HCEC 1CT (cell line): ENCODE results near the gene HESX1.

ENCODE experiments used
- DNase-seq: peaks from one replicate; pipeline ENCODE4 v3.0.0-alpha.2; 2017

HESX1 gene

DNA sequence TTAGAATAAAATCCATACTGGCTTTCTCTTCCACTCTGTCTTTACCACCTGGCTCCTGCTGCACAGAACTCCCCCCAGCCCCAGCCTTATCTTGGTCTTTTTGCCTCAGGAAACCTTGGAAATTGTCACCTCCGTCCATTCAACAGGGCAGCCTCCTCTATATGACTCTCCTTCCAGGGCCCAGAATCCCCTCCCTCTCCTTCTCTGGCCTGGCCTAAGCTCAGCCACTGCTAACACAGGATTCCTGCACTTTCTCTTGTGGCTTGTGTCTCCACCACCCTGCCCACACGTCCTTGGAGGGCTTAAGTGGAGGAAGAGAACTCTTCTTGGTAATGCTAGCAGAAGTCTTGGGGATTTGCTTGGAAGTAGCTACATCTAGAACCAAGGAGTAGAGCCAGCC is 33.1 kb downstream of the HESX1 start:
- no peak for DNase-seq

DNA sequence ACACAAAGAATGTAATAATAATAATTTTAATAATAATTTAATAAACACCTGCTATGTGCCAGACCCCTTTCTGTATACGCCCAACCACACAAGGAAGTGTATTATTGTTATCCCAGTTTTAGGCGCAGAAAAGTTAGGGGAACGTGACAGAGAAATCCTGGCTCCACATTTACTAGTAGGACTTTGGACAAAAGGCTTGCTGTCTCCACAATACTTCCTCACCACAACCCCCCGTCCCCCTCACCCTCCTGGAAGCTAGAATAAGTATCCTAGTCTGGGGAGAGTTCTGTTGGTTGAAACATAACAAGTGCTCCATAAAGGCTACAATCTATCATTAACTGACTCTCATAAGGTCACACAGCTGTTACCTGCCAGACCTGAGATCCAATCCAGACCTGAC is 34.1 kb downstream of the HESX1 start:
- DNase-seq = no peak

DNA sequence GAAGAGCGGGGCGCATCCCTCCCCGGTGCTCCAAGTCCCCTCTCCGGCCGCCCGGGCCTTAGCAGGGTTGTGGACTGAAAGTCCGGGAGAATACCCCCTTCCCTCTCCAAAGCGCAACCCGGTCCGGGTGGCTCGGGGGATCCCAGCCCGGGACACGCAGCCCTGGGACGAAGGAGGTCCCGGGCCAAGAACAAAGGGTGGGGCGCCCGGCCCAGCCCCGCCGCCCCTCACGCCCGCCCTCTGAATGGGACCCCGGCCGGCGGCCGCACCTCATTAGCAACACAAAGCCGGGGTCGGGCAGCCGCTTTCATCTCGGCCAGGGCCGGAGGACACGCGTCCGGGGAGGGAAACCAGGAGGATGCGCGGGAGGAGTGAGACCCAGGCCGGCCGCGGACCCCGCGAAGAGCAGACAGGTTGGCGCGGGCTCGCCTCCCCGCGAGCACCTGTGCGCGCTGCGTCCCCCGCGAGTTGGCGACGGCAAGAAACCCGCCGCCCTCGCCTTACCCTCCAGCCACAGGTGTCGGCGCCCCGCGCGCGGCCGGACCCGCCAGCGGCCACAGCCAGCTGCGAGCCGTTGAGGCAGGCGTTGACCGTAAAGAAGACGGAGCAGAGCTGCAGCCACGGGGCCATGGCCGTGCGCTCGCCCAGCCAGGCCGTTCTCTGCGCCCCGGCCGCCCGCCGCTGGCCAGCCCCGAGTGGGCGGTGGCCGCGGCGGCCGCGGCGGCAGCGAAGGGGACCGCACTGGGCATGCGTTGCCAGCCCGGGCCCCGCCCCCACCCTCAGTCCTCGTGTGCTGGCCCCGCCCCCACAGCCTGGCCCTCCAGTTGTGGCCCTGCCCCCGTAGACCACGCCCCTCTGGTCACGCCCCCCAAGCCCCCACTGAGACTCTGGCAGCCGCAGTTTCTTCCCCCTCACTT is 34.9 kb downstream of the HESX1 start, which contains the start of gene IL17RD:
IL17RD (minus strand) TSS at position 697 of the 917 bp plus-strand sequence; CDS start at position 630, 67 bp downstream.
- DNase-seq = peak; percentile 59

GRCh38 chr3:57164217-57164656 is 35.5 kb downstream of the HESX1 start:
- no peak for DNase-seq

GRCh38 chr3:57163751-57164150 is 36.0 kb downstream of the HESX1 start:
- no peak for DNase-seq

DNA sequence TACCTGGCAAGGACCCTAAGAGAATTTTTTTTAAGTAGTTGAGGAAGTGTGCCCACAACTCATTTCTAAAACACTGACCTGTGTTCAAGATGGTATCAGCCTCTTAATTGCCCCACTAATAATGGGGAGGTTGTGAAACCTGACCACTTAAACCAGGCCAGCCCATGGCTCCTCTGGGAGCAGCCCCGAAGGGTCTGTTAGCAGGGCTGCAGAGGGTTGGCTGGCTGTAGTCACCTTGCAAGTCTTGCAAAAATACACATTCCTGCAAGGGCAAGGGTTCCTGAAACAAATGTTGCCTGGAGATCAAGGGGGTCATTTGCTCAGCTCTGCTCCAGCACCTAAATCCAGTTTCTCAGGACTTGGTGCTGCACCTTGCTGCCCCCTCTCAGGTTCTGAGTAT is 37.9 kb downstream of the HESX1 start:
- no peak for DNase-seq

- no peak for DNase-seq
These were observed 38.8 kb downstream of the HESX1 start for GRCh38 chr3:57160765-57161538.

- DNase-seq = no peak
These were observed 39.6 kb downstream of the HESX1 start for GRCh38 chr3:57160076-57160764.

GRCh38 chr3:57158813-57159738 is 40.7 kb downstream of the HESX1 start:
- DNase-seq = no peak

- no peak for DNase-seq
These were observed 41.5 kb downstream of the HESX1 start for GRCh38 chr3:57158325-57158724.

- DNase-seq = no peak
These were observed 42.2 kb downstream of the HESX1 start for GRCh38 chr3:57157545-57157944.

GRCh38 chr3:57155310-57155643 is 44.5 kb downstream of the HESX1 start:
- no peak for DNase-seq

GRCh38 chr3:57154470-57155309 is 45.1 kb downstream of the HESX1 start:
- no peak for DNase-seq

- no peak for DNase-seq
These were observed 47.3 kb downstream of the HESX1 start for GRCh38 chr3:57152151-57153143.

GRCh38 chr3:57151749-57152148 is 48.0 kb downstream of the HESX1 start:
- DNase-seq = no peak

GRCh38 chr3:57151021-57151449 is 48.7 kb downstream of the HESX1 start:
- DNase-seq = no peak

DNA sequence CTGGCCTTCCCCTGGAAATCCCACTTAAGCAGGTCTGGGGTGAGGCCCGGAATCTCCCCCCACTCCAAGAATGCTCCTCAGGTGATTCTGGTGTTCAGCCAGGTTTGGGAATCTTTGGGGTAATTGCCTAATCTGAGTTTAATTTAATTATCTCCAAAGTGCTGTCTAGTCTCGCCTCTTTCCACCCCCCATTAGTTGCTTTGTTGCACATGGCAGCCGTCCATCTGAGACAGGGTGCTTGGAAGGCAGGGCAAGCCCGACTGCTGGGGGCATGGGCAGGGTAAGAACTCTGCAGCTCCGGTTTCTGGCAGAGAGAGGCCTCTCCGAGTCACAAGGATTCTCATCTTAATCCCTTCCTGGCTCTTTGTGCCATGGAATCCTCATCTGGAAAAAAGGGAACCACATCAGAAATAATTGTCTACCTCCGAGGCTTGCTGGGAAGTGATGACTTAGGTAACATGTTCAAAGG is 49.6 kb downstream of the HESX1 start:
- no peak for DNase-seq
